Stimulated activated CD8-positive, alpha-beta memory T cell treated with anti-CD3 and anti-CD28 coated beads, Interleukin-12 subunit alpha, Interleukin-12 subunit beta, amount 100 ng/mL, for 24 hours (primary cell): ENCODE results near the gene KCTD8.
"Not testable (repeated sequence)": the region's sequence is repeated elsewhere in the genome, so short reads cannot be mapped to it uniquely, and the experiment has no call there.

Experiments used
- DNase-seq: peaks from one replicate; pipeline ENCODE4 v3.0.0-alpha.2; 2020; ENCODE audit errors: extremely low read depth

Gene KCTD8

DNA sequence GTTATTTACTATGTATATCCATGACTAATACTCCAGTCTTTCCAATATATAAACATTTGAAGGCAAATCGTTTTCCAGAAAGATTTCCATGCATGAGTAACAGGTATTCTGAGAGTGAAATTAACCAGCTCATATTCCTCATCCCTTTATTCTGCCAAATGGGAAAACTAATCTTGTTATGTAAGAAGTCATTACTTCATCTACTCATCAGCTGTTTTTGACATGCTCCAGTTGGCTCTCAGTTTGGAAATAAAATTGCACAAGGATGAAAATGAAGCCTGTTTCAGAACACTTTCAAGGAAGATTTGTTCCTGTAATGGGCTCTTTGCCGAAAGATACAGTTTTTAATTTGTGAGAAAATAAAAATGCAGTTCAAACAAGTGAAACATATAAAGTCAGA, 121.9 kb downstream of the KCTD8 start:
- no peak for DNase-seq

DNA sequence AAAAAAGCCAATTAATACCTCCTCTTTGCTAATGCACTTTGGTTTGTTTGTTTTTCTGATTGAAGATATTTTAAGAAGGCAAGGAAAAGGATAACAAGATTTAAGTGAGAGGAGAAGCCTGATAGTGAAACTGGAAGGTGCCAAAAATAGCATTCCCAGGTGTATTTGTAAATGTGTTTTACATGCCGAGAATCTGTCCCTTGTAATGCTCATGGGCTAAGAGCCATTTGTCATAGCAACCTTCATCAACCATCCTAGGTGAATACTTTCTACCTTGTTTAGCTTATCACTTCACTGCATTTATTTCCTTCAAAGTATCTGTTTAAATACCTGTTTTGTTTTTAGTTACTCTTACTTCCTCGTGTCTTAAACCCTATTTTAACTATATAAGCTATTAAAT, 127.8 kb downstream of the KCTD8 start:
- no peak for DNase-seq

DNA sequence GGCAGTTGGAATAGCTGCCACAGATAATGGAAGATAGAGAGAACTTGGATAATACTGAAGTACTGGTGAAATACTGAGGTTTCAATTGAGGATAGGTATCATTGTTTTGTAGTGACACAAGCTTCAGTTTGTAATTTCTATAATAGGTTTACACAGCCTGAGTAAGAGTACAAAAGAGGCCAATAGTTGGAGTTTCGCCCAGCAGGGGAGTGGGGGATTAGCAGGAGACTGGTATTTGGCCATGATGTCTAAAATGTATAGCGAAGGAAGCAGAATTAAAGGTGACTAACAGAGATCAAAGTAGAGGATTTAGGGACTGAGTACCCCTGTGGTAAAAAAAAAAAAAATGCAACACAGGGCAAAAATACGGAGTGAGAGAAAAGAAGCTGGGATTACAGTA, 129.5 kb downstream of the KCTD8 start:
- DNase-seq, result no peak

DNA sequence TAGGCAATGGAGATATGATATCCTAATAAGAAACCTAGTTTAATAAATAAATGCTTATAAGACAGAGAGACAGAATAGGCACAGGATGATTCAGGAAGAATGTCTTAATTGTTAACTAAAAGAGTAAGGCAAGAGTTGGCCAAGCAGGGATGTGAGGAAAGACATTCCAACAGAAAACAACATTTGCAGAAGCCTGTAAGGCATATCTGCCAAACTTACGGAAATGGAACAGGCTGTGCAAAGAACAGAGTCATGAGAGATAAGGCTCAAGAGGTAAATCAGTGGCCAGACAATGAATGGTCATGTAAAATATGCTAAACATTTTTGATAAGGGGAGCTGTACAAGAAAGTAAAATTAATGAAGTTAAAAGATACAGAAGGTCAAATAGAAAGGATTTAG, 134.9 kb downstream of the KCTD8 start:
- DNase-seq, result no peak

DNA sequence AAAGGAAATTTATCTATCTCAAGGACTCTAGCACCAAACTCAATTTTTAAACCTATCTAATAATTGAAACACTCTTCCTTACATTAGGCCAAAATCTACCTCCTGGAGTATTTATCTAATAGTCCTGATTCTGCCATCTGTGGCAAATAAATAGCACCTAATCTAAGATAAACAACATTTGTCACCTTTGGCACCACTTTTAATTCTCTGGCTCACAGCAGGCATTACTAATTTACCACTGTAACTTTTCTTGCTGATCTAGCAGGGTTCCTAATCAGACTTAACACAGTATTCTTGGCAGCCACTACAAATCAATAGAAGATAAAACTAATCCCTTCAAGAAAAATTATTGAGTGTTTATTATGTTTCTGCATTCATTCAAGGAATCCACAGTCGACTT, 161.1 kb downstream of the KCTD8 start:
- DNase-seq, result no peak

DNA sequence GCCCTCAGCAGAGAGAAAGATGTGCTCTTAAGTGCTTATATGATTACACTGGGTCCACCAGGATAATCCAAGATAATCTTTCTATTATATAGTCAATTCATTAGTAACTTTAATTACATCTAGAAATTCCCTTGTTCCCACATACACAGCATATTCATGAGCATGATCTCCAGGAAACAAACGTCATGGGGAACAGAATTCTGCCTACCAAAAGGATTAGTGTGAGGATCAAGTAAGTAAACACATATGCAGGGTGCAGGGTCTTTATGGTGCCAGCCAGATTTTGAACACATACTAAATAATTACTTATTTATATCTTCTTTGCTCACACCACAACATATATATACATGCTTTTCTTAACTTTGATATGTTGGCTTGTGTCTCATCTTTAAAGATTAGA, 169.1 kb downstream of the KCTD8 start:
- DNase-seq, result no peak

DNA sequence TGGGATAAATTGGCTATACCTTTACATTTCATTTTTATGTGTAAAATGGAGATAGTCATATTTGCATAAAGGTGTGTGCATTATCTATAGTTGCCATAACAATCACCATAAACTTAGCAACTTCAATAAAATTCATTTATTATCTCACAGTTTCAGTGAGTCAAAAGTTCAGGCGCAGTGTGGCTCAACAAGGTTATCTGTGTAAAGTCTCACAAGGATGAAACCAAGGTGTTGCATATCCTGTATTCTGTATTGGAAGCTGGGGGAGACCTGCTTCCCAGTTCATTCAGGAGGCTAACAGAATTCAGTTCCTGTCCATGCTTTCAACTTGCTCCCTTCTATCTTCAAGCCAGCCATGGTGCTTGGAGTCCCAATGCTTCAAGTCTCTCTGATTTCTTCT, 169.5 kb downstream of the KCTD8 start:
- no peak for DNase-seq

DNA sequence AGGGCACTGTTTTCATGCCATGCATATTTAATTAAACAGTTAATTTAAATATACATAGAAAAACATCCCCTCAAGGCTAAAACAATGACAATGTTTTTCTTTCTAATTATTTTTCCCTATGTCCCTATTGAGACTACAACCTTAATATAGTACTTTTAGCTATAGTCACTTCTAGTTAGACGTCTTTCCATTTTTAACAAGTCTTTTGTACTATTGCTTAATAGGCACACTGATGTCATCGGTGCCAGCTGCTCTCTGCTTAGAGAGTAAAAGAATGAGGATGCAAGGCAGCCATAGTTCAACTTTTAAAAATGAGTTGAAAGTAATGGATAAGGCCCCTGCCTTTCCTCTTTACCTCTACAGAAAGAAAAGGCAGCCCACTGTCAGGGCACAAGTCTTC, 191.1 kb downstream of the KCTD8 start:
- no peak for DNase-seq

DNA sequence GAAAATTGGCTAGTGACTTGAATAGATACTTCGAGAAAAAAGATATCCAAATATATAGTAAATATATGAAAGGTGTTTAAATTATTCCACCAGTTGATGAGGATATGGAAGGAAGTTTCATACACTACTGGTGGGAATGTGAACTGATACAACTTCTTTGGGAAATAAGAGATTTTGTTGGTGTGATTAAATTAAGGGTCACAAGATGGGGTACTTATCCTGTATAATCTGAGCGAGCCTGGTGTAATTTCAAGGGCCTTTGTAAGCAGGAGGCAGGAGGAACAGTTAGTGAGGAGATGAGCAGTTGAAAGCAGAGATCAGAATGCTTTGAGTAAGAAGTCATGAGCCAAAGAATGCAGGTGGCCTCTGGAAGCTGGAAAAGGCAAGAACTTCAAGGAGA, 192.2 kb downstream of the KCTD8 start:
- DNase-seq, result no peak

DNA sequence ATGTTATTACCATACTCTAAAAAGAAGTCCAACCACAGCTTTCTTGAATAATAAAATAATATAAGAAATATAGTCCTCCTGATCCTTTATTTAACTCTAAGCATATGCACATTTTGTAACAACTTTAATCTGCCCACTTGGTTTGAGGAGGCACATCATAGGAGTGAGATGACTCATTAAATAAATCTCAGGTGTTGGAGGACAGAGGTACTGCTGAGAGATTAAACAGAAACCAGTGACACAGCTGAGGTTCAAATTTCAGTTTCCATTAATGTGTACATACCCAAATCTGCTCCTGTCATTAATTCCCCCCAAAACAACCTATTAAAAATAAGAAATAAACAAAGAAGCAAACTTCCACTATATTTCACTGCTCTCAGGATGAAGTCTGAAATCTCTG, 211.0 kb downstream of the KCTD8 start:
- DNase-seq, result no peak

DNA sequence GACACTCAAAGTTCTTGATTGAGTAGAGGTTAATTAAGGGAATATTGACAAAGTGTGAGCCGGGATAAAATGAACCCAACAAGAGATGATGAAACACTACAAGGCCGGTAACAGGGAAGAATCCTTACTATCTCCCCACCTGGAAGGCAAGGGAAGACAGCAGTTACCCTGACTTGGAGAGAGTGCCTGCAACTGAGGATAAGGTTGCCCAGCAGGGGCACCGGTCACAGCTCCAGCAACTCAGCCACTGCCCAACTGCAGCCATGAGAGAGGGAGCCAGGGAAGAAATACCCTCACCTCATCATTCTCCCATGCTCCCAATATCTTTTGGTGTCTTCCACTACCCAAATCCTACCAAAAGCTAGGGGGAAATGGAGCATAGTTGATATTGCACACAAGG, 212.7 kb downstream of the KCTD8 start:
- no peak for DNase-seq

DNA sequence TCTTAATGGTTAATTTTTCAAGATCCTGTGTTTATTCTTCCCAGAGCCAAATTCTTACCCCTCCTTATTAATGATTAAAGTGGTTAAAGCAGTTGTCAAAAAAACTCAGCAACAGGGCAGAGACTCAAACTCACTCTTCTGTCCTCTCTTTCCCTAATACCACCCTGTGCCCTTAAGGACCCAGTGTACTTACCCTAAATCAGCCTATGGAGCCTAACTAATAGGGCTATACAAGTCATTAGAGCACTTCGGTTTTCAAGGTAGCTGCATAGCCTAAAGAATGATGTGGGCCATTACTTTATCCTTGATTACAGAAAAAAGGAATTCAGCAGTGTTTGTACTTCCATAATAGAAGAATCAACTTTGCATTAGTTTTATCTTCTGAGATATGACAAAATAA, 216.3 kb downstream of the KCTD8 start:
- no peak for DNase-seq

DNA sequence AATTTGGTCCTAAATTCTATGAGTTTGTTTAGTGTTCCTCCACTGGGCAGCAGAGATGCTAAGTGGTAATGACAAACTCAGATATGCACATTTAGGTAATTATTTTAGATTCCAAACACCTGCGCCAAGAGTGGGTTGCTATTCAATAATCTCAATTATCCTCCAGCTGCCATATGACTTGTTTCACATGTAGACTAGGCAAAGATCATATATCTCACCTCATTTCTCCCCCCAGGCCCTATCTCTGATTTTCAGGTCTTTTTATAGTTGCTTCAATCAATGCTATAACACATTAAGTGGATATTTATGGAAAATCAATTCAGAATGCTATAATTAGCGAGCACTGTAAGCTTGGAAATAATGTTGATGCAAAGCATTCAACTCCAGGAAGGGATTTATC, 217.6 kb downstream of the KCTD8 start:
- DNase-seq, result no peak

DNA sequence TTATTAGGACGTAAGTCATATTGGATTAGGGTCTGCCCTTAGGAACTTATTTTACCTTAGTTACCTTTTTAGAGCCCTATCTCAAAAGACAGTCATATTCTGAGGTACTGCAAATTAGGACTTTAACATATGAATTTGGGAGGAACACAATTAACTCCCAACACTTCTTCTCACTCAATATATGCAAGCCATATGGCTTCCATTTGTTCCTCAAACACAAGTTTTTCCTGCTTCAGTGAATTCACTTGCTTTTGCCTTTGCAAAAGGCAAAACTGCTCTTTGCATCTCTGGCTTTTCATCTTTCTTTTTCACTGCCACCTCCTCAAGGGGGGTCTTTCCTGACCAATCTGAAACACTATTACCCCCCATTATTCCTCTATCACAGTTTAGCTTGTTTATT, 220.3 kb downstream of the KCTD8 start:
- no peak for DNase-seq

DNA sequence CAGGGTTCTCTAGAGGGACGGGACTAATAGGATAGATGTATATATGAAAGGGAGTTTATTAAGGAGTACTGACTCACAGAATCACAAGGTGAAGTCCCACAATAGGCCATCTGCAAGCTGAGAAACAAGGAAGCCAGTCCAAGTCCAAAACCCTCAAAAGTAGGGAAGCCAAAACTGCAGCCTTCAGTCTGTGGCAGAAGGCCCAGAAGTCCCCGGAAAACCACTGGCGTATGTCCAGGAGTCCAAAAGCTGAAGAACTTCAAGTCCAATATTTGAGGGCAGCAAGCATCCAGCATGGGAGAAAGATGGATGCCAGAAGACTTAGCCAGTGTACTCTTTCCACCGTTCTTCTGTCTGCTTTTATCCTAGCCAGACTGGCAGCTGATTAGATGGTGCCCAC, 227.2 kb downstream of the KCTD8 start:
- DNase-seq, result no peak

DNA sequence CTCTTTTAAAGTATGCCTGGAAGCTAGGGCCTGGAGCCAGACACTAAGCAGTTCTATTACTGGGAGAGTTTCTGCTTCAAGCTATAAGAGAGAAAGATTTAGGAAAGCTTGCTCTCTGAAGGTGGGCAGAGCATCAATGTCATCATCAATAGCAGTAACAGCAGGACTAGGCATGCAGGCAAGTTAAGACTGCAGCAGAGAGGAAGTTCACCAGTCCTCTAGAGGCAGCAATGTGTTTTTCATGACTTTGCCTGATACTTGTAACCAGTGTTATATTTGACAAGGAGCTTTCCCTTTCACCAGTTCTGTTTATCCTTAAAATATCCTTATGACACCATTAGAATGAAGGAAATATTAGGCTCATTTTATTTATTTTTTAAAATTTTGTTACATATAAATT, 237.9 kb downstream of the KCTD8 start:
- no peak for DNase-seq

DNA sequence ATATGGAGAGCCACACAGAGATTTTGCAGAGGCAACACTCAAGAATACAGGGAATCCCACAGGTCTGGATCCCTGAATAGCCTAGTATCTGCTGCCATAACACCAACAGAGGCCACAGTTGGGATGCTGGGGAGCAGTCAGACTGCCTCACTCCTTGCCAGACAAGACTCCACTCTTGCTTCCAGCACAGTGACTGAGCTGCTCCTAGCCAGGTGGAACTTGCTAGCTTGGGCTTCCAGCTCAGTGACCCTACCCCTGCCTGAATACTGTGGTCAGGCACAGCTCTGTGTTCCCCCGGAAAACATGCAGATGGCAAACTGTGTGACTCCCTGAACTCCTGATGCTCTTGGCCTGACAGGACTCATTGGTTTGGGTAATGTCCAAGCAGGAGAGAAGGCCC, 251.8 kb downstream of the KCTD8 start:
- no peak for DNase-seq

DNA sequence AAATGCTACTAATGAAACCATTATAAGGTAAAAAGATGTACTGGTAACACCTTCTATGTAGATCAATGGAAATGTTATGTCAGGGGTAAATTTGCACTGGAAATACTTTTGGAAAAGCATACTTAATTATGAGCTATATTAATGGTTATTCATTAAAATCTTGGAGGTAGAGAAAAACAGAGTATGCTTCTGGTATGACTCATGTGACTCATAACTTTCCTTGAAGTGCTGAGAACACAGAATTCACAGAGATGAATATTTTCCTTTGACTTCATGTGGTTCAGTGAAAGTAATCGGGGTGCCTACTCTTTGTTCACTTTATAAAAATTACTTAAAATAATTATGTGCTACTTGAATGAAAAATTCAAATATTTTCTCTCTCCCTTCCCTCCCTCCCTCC, 254.2 kb downstream of the KCTD8 start:
- DNase-seq, result no peak

DNA sequence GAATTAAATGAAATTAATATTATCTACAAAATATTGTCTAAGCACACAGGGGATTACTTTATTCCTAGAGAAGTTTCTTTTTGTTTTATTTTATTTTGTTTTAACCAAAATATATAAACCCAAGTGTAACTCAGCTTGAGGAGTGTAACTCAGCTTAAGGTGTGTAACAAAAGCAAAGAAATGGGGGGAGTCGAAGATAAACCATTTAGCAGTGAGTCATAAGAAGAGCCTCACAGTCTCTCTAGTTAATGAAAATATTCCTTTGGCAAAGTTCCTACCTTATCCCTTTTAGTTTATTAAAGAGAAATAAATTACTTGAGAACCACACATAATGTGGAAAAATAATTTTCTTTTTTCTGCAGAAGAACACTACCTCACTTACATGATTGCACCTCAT, 261.8 kb downstream of the KCTD8 start:
- no peak for DNase-seq

DNA sequence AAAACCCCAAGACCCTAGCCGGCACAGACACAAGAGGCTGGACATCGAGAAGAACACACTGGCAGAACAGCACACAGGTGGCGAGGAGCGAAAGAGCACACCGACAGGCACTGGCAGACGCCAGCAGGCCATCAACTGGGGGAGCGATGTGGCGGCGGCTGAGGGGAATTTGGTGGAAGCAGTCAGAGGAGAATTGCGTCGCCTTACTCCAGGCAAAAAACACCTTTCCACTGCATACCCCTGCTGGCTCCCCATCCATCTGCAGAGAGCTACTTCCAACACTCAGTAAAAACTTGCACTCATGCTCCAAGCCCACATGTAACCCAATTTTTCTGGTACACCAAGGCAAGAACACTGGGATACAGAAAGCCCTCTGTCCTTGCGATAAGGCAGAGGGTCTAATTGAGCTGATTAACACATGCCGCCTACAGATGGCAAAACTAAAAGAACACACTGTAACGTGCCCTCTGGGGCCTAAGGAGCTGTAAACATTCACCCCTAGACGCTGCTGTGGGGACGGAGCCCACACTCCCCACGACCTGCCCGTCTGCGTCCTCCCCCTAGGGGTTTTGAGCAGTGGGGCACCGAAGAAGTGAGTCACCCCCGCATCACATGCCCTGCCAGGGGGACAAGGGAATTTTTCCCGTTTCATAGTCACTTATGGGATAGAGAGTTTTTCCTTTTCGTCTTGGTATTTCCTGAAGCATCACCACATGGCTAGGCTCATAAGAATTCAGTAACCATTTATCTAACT, 262.3 kb downstream of the KCTD8 start:
- DNase-seq, result no peak

DNA sequence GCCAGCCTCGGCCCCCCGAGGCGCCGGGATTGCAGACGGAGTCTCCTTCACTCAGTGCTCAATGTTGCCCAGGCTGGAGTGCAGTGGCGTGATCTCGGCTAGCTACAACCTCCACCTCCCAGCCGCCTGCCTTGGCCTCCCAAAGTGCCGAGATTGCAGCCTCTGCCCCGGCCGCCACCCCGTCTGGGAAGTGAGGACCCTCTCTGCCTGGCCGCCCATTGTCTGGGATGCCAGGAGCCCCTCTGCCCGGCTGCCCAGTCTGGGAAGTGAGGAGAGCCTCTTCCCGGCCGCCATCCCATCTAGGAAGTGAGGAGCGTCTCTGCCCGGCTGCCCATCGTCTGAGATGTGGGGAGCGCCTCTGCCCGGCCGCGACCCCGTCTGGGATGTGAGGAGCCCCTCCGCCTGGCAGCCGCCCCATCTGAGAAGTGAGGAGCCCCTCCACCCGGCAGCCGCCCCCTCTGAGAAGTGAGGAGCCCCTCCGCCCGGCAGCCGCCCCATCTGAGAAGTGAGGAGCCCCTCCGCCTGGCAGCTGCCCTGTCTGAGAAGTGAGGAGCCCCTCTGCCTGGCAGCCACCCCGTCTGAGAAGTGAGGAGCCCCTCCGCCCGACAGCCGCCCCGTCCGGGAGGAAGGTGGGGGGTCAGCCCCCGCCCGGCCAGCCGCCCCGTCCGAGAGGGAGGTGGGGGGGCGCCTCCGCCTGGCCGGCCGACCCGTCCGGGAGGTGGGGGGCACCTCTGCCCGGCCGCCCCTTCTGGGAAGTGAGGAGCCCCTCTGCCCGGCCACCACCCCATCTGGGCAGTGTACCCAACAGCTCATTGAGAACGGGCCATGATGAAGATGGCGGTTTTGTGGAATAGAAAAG, 266.9 kb downstream of the KCTD8 start:
- DNase-seq, result not testable (repeated sequence)

DNA sequence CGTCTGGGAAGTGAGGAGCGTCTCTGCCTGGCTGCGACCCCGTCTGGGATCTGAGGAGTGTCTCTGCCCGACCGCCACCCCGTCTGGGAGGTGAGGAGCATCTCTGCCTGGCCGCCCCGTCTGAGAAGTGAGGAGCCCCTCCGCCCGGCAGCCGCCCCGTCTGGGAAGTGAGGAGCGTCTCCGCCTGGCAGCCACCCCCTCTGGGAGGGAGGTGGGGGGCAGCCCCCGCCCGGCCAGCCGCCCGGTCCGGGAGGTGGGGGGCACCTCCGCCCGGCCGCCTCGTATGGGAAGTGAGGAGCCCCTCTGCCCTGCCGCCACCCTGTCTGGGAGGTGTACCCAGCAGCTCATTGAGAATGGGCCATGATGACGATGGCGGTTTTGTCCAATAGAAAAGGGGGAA, 280.8 kb downstream of the KCTD8 start:
- DNase-seq, result not testable (repeated sequence)

DNA sequence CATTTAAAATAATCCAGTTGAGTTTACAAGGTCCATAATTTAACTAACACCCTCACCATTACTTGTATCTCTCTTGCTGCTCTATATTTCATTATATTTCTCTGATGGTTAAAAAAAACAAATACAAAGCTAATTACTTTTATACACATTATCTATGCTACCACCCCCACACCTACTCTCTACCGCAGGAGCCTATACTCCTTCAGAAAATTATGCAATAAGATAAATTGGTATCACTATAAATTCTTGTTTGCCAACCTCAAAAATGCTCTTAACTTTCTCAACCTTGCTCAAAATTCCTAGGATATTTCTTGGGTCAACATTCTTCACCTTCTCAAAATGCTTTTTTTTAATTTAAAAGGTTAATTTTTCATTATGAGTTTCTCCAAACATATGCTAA, 282.7 kb downstream of the KCTD8 start:
- DNase-seq, result no peak
